Liver (tissue), 3 donors: ENCODE measurements around the gene FDX1.

Experiments
- EGR1 ChIP-seq, 2 donors: IDR thresholded peaks; 2 replicates each; pipeline ENCODE4 v1.6.1; 2016 to 2018; ENCODE audit warnings: antibody characterized with exemption in 2 of 2, low read depth in 2 of 2
- GABPA ChIP-seq, 2 donors: IDR thresholded peaks in 1 of 2; conservative IDR thresholded peaks in 1 of 2; 2 replicates each; pipeline ENCODE4 v1.6.1; 2016; ENCODE audit warnings: antibody characterized with exemption in 2 of 2, mild to moderate bottlenecking in 1 of 2, moderate library complexity in 1 of 2
- HNF4G ChIP-seq: IDR thresholded peaks from 2 replicates; pipeline ENCODE4 v1.6.1; 2016; ENCODE audit warnings: antibody characterized with exemption
- JUND ChIP-seq, 2 donors: IDR thresholded peaks; 2 replicates each; pipeline ENCODE4 v1.6.1; 2016; ENCODE audit warnings: antibody characterized with exemption in 2 of 2
- RAD21 ChIP-seq, 2 donors: IDR thresholded peaks; 2 replicates each; pipeline ENCODE4 v1.6.1; 2016; ENCODE audit warnings: antibody characterized with exemption in 2 of 2, mild to moderate bottlenecking in 2 of 2
- RXRA ChIP-seq, 2 donors: IDR thresholded peaks; 2 replicates each; pipeline ENCODE4 v1.6.1; 2017 to 2018; ENCODE audit warnings: antibody characterized with exemption in 2 of 2, mild to moderate bottlenecking in 1 of 2
- SP1 ChIP-seq: IDR thresholded peaks from 2 replicates; pipeline ENCODE4 v1.6.1; 2018; ENCODE audit warnings: antibody characterized with exemption, mild to moderate bottlenecking
- TAF1 ChIP-seq: conservative IDR thresholded peaks from 2 replicates; pipeline ENCODE4 v1.6.1; 2016; ENCODE audit warnings: antibody characterized with exemption, mild to moderate bottlenecking
- YY1 ChIP-seq: IDR thresholded peaks from 2 replicates; pipeline ENCODE4 v1.6.1; 2016; ENCODE audit warnings: antibody characterized with exemption, mild to moderate bottlenecking
- TF ChIP-seq, protein P1 (sequence below): IDR thresholded peaks from 2 replicates; pipeline ENCODE4 v1.6.1; 2016; ENCODE audit warnings: antibody characterized with exemption
- TF ChIP-seq, protein P2 (sequence below): fragments of 150-350 bp; IDR thresholded peaks from 2 replicates; pipeline ENCODE4 v1.5.1; 2017; ENCODE audit warnings: improper control_type of control experiment, low read depth, low read length; ENCODE audit not compliant: missing input control
- TF ChIP-seq, protein P3 (sequence below): IDR thresholded peaks from 2 replicates; pipeline ENCODE4 v1.6.1; 2016; ENCODE audit warnings: antibody characterized with exemption
- TF ChIP-seq, protein P4 (sequence below): IDR thresholded peaks from 2 replicates; pipeline ENCODE4 v1.6.1; 2016; ENCODE audit warnings: antibody characterized with exemption, mild to moderate bottlenecking
- TF ChIP-seq, protein P5 (sequence below): IDR thresholded peaks from 2 replicates; pipeline ENCODE4 v1.6.1; 2016; ENCODE audit warnings: antibody characterized with exemption
- donor health status: healthy.
- donor health status: healthy.

DNA sequence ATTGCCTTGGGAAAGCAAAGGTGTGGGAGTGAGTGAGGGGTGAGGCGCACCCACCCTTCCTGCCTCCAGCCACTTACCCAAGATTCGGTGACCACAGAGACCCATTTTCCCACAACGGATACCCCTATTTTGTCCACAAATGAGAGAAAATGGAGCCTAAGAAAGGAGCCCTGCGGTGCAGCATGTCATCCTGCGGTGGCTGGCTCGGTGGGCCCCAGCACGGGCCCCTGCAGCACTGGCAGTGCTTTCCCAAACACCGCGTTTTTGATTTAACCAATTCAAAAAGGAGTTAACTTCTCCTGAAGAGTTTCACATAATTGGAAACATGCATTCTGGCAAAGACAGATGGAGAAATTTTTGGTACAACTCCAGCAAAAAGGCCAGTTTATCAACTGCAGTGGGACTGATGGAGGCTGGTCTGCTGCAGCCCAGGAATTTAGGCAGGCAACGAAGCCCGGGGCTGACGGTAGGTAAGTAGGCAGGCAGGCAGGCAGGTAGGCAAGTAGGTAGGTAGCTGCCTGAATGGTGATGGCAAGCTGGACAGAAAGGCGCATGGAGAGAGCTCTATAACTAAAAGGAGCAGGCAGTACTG, 84.2 kb downstream of the FDX1 start:
- TF ChIP-seq, protein P1, sequence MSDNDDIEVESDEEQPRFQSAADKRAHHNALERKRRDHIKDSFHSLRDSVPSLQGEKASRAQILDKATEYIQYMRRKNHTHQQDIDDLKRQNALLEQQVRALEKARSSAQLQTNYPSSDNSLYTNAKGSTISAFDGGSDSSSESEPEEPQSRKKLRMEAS: no peak
- TF ChIP-seq SP1: no peak
- TF ChIP-seq, protein P2, sequence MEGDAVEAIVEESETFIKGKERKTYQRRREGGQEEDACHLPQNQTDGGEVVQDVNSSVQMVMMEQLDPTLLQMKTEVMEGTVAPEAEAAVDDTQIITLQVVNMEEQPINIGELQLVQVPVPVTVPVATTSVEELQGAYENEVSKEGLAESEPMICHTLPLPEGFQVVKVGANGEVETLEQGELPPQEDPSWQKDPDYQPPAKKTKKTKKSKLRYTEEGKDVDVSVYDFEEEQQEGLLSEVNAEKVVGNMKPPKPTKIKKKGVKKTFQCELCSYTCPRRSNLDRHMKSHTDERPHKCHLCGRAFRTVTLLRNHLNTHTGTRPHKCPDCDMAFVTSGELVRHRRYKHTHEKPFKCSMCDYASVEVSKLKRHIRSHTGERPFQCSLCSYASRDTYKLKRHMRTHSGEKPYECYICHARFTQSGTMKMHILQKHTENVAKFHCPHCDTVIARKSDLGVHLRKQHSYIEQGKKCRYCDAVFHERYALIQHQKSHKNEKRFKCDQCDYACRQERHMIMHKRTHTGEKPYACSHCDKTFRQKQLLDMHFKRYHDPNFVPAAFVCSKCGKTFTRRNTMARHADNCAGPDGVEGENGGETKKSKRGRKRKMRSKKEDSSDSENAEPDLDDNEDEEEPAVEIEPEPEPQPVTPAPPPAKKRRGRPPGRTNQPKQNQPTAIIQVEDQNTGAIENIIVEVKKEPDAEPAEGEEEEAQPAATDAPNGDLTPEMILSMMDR: no peak
- TF ChIP-seq, protein P3, sequence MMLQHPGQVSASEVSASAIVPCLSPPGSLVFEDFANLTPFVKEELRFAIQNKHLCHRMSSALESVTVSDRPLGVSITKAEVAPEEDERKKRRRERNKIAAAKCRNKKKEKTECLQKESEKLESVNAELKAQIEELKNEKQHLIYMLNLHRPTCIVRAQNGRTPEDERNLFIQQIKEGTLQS: no peak
- TF ChIP-seq RXRA (IDR thresholded peaks at IDR 0.05): no peak
- no peak for TF ChIP-seq JUND (IDR thresholded peaks at IDR 0.05)
- no peak for TF ChIP-seq RAD21 (IDR thresholded peaks at IDR 0.05)
- TF ChIP-seq TAF1: no peak
- no peak for TF ChIP-seq YY1
- no peak for TF ChIP-seq GABPA (IDR thresholded peaks at IDR 0.05 in 1 of 2, conservative IDR thresholded peaks at IDR 0.05 in 1 of 2)
- TF ChIP-seq, protein P4, sequence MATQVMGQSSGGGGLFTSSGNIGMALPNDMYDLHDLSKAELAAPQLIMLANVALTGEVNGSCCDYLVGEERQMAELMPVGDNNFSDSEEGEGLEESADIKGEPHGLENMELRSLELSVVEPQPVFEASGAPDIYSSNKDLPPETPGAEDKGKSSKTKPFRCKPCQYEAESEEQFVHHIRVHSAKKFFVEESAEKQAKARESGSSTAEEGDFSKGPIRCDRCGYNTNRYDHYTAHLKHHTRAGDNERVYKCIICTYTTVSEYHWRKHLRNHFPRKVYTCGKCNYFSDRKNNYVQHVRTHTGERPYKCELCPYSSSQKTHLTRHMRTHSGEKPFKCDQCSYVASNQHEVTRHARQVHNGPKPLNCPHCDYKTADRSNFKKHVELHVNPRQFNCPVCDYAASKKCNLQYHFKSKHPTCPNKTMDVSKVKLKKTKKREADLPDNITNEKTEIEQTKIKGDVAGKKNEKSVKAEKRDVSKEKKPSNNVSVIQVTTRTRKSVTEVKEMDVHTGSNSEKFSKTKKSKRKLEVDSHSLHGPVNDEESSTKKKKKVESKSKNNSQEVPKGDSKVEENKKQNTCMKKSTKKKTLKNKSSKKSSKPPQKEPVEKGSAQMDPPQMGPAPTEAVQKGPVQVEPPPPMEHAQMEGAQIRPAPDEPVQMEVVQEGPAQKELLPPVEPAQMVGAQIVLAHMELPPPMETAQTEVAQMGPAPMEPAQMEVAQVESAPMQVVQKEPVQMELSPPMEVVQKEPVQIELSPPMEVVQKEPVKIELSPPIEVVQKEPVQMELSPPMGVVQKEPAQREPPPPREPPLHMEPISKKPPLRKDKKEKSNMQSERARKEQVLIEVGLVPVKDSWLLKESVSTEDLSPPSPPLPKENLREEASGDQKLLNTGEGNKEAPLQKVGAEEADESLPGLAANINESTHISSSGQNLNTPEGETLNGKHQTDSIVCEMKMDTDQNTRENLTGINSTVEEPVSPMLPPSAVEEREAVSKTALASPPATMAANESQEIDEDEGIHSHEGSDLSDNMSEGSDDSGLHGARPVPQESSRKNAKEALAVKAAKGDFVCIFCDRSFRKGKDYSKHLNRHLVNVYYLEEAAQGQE: no peak
- no peak for TF ChIP-seq HNF4G
- TF ChIP-seq EGR1 (IDR thresholded peaks at IDR 0.05; ENCODE audit: low read depth in 2 of 2): no peak
- TF ChIP-seq, protein P5, sequence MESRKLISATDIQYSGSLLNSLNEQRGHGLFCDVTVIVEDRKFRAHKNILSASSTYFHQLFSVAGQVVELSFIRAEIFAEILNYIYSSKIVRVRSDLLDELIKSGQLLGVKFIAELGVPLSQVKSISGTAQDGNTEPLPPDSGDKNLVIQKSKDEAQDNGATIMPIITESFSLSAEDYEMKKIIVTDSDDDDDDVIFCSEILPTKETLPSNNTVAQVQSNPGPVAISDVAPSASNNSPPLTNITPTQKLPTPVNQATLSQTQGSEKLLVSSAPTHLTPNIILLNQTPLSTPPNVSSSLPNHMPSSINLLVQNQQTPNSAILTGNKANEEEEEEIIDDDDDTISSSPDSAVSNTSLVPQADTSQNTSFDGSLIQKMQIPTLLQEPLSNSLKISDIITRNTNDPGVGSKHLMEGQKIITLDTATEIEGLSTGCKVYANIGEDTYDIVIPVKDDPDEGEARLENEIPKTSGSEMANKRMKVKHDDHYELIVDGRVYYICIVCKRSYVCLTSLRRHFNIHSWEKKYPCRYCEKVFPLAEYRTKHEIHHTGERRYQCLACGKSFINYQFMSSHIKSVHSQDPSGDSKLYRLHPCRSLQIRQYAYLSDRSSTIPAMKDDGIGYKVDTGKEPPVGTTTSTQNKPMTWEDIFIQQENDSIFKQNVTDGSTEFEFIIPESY: no peak
